AG09309 (cell line): ENCODE measurements around the gene ATG9B.

ENCODE experiments used
- DNase-seq: peaks from one replicate; pipeline ENCODE4 v3.0.0-alpha.2; 2010; ENCODE audit warnings: low read depth
- H3K4me3 ChIP-seq: 2 replicates; pipeline ENCODE4 v1.5.1; 2011; ENCODE audit warnings: mild to moderate bottlenecking, low read depth, low read length, moderate library complexity; ENCODE audit not compliant: control insufficient read depth
- TF ChIP-seq, protein P1 (sequence below): IDR thresholded peaks from 2 replicates; pipeline ENCODE4 v1.5.1; 2011; ENCODE audit warnings: mild to moderate bottlenecking, low read depth, low read length, inconsistent platforms; ENCODE audit not compliant: insufficient read depth, control insufficient read depth; ENCODE audit errors: missing control alignments

ATG9B gene

DNA sequence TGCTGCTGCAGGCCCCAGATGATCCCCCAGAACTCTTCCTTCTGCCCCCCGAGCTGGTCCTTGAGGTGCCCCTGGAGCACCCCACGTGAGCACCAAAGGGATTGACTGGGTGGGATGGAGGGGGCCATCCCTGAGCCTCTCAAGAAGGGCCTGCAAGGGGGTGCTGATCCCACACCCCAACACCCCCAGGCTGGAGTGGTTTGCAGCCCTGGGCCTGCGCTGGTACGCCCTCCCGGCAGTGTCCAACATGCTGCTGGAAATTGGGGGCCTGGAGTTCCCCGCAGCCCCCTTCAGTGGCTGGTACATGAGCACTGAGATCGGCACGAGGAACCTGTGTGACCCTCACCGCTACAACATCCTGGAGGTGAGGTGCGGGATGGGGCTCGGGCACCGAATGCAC lies 25.3 kb downstream of the ATG9B start:
- no peak for DNase-seq
- TF ChIP-seq, protein P1, sequence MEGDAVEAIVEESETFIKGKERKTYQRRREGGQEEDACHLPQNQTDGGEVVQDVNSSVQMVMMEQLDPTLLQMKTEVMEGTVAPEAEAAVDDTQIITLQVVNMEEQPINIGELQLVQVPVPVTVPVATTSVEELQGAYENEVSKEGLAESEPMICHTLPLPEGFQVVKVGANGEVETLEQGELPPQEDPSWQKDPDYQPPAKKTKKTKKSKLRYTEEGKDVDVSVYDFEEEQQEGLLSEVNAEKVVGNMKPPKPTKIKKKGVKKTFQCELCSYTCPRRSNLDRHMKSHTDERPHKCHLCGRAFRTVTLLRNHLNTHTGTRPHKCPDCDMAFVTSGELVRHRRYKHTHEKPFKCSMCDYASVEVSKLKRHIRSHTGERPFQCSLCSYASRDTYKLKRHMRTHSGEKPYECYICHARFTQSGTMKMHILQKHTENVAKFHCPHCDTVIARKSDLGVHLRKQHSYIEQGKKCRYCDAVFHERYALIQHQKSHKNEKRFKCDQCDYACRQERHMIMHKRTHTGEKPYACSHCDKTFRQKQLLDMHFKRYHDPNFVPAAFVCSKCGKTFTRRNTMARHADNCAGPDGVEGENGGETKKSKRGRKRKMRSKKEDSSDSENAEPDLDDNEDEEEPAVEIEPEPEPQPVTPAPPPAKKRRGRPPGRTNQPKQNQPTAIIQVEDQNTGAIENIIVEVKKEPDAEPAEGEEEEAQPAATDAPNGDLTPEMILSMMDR, result no peak
- no peak overlapping the region for H3K4me3 ChIP-seq

DNA sequence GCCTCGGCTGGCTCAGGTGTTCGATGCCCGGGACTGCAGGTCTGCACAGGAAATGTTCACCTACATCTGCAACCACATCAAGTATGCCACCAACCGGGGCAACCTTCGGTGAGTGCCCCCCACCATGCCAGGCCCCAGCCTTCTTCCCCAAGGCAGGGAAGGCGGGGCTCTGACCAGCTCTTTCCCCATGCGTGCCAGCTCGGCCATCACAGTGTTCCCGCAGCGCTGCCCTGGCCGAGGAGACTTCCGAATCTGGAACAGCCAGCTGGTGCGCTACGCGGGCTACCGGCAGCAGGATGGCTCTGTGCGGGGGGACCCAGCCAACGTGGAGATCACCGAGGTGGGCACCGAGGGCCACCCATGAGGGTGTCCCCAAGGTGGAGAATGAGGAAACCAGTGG lies 26.0 kb downstream of the ATG9B start:
- TF ChIP-seq, protein P1, result no peak

DNA sequence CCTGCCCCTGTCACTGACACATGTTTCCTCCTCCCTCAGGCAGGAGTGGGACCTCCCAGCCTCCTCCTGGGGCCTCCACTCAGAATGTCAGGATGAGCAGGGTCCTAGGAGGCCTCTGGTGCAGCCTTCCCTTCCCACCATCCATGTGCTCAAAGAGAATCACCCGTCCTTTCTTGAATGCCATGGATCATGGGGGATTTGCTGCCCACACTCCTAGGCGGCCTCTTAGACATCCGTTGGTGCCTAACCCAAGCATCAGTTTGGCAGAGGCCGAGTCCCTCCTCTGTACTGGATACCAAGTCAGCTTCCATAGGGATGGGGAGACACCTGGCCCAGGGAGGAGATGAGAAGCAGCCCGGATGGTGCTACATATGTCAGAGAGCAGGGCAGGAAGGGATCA lies 26.5 kb downstream of the ATG9B start:
- H3K4me3 ChIP-seq, result no peak overlapping the region
- no peak for DNase-seq
- TF ChIP-seq, protein P1, result no peak

More for the DNA sequence above, 26.0 kb downstream of the ATG9B start:
- no peak for DNase-seq
- H3K4me3 ChIP-seq, result no peak overlapping the region

GRCh38 chr7:150997075-150997511 lies 27.2 kb downstream of the ATG9B start:
- DNase-seq, result no peak
- H3K4me3 ChIP-seq, result no peak overlapping the region
- TF ChIP-seq, protein P1, result no peak

DNA sequence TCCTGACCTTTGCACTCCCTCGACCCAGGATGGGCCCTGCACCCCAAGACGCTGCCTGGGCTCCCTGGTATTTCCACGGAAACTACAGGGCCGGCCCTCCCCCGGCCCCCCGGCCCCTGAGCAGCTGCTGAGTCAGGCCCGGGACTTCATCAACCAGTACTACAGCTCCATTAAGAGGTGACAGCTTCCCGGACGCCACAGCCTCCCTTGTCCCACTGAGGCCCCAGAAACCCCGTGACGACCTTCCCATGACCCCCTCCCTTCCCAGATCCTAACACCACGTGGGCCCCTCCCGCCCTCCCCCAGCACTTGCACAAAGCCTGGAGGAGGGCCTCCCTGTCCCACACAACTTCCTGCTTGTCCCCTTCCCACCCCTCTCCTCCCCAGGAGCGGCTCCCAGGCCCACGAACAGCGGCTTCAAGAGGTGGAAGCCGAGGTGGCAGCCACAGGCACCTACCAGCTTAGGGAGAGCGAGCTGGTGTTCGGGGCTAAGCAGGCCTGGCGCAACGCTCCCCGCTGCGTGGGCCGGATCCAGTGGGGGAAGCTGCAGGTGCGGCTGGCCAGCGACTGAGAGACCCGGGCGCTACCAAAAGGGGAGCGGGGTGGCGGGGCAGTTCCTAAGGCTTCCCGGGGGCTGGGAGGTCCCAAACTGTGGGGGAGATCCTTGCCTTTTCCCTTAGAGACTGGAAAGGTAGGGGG lies 27.8 kb downstream of the ATG9B start:
- no peak for DNase-seq
- H3K4me3 ChIP-seq, result no peak overlapping the region
- TF ChIP-seq, protein P1, result no peak

- no peak overlapping the region for H3K4me3 ChIP-seq
- no peak for DNase-seq
- TF ChIP-seq, protein P1, result no peak
Measured at GRCh38 chr7:150994838-150995510, 29.3 kb downstream of the ATG9B start.
